SK-N-MC (cell line): Measurements from ENCODE around the gene AK5.

Experiments
- EZH2 ChIP-seq: fragments of 200-600 bp; sonication (generic); IDR thresholded peaks from one replicate; pipeline ENCODE4 v1.6.1; 2017; ENCODE audit warnings: antibody characterized with exemption
- FOXP2 ChIP-seq: optimal IDR thresholded peaks from 2 replicates; pipeline ENCODE3; 2011; ENCODE audit warnings: mild to moderate bottlenecking, moderate library complexity; ENCODE audit not compliant: insufficient read depth; ENCODE audit errors: extremely low read length, control extremely low read depth
- POLR2AphosphoS5 ChIP-seq: IDR thresholded peaks from 2 replicates; pipeline ENCODE4 v1.6.1; 2012; ENCODE audit warnings: mild to moderate bottlenecking, low read depth, low read length, borderline replicate concordance

DNA sequence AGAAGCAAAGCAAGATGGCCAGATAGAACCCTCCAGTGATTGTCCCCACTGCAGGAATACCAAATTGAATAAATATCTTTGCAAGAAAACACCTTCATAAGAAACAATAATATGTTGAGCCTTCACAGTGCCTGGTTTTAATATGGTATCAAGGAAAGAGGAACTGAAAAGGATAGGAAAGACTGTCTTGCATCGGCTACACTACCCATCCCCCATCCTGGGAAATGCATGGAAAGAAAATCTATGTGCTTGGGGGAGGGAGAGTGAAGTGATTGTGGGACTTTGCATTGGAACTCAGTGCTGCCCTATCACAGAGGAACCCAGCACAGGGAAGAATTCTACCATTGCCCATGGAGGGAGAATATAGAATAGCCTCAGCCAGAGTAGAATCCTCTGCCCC lies 28.6 kb upstream of the AK5 start:
- TF ChIP-seq EZH2 (no peak), POLR2AphosphoS5 (no peak), FOXP2 (no peak)
